Liver (tissue), 9 donors: ENCODE measurements around the gene CDH16. TPM values are rescaled to one million over a fixed set of nuclear protein-coding genes. Genes with fewer than 3 reads are reported as not detected.

ENCODE experiments used
- DNase-seq: peaks from one replicate; pipeline ENCODE4 v3.0.0-alpha.2; 2017; ENCODE audit warnings: low spot score
- H3K27ac ChIP-seq, 2 donors: one replicate each; pipeline ENCODE4 v1.7.0; 2013; ENCODE audit warnings: inconsistent platforms in 2 of 2, low read length in 2 of 2, control low read depth in 1 of 2, low read depth in 1 of 2, mild to moderate bottlenecking in 1 of 2
- H3K27me3 ChIP-seq, 4 donors: one replicate each; pipeline versions ENCODE4 v1.6.1 to v1.7.0; 2013; ENCODE audit warnings: low read length in 3 of 4, inconsistent platforms in 1 of 4, mild to moderate bottlenecking in 1 of 4, moderate library complexity in 1 of 4; ENCODE audit not compliant: control insufficient read depth in 4 of 4, insufficient read depth in 4 of 4
- H3K36me3 ChIP-seq, 4 donors: one replicate each; pipeline versions ENCODE4 v1.6.1 to v1.7.0; 2013; ENCODE audit warnings: low read length in 3 of 4, mild to moderate bottlenecking in 3 of 4, low read depth in 1 of 4, moderate library complexity in 1 of 4; ENCODE audit not compliant: control insufficient read depth in 4 of 4, insufficient read depth in 3 of 4
- H3K4me1 ChIP-seq, 4 donors: one replicate each; pipeline versions ENCODE4 v1.6.1 to v1.7.0; 2013; ENCODE audit warnings: low read length in 3 of 4, mild to moderate bottlenecking in 3 of 4, moderate library complexity in 1 of 4; ENCODE audit not compliant: control insufficient read depth in 4 of 4, insufficient read depth in 4 of 4
- H3K4me3 ChIP-seq, 3 donors: one replicate each; pipeline versions ENCODE4 v1.6.1 to v1.7.0; 2013; ENCODE audit warnings: low read length in 3 of 3, control low read depth in 1 of 3, low read depth in 1 of 3, mild to moderate bottlenecking in 1 of 3
- H3K9ac ChIP-seq, 2 donors: one replicate each; pipeline ENCODE4 v1.7.0; 2013; ENCODE audit warnings: low read length in 2 of 2, mild to moderate bottlenecking in 2 of 2, moderate library complexity in 2 of 2, control low read depth in 1 of 2, low read depth in 1 of 2
- H3K9me3 ChIP-seq, 4 donors: one replicate each; pipeline versions ENCODE4 v1.6.1 to v1.7.0; 2013; ENCODE audit warnings: low read length in 3 of 4; ENCODE audit not compliant: control insufficient read depth in 4 of 4
- FOXA1 ChIP-seq: IDR thresholded peaks from 2 replicates; pipeline ENCODE4 v1.6.1; 2016; ENCODE audit warnings: antibody characterized with exemption
- FOXA2 ChIP-seq: IDR thresholded peaks from 2 replicates; pipeline ENCODE4 v1.6.1; 2016; ENCODE audit warnings: antibody characterized with exemption
- HNF4A ChIP-seq, 2 donors: conservative IDR thresholded peaks; 2 replicates each; pipeline ENCODE4 v1.6.1; 2016; ENCODE audit warnings: antibody characterized with exemption in 2 of 2, mild to moderate bottlenecking in 2 of 2
- HNF4G ChIP-seq: IDR thresholded peaks from 2 replicates; pipeline ENCODE4 v1.6.1; 2016; ENCODE audit warnings: antibody characterized with exemption
- JUND ChIP-seq, 2 donors: IDR thresholded peaks; 2 replicates each; pipeline ENCODE4 v1.6.1; 2016; ENCODE audit warnings: antibody characterized with exemption in 2 of 2
- NR2F2 ChIP-seq: IDR thresholded peaks from 2 replicates; pipeline ENCODE4 v1.6.1; 2016; ENCODE audit warnings: antibody characterized with exemption
- RAD21 ChIP-seq, 2 donors: IDR thresholded peaks; 2 replicates each; pipeline ENCODE4 v1.6.1; 2016; ENCODE audit warnings: antibody characterized with exemption in 2 of 2, mild to moderate bottlenecking in 2 of 2
- RXRA ChIP-seq, 2 donors: IDR thresholded peaks; 2 replicates each; pipeline ENCODE4 v1.6.1; 2017 to 2018; ENCODE audit warnings: antibody characterized with exemption in 2 of 2, mild to moderate bottlenecking in 1 of 2
- TAF1 ChIP-seq: conservative IDR thresholded peaks from 2 replicates; pipeline ENCODE4 v1.6.1; 2016; ENCODE audit warnings: antibody characterized with exemption, mild to moderate bottlenecking
- YY1 ChIP-seq: IDR thresholded peaks from 2 replicates; pipeline ENCODE4 v1.6.1; 2016; ENCODE audit warnings: antibody characterized with exemption, mild to moderate bottlenecking
- WGBS: extraction: QIAGEN DNeasy Blood & Tissue Kit; methylation state at CpG from one replicate; pipeline ENCODE4 v1.1.7; 2013; 5-methylcytosine and 5-hydroxymethylcytosine counted together
- polyA plus RNA-seq, 2 donors: library from polyadenylated mRNA; stranded (reverse) in 1 of 2; unstranded in 1 of 2; fragments of 200-250 nt in 1 of 2; fragments of >200 nt in 1 of 2; fragmentation: Nextera tagmentation in 1 of 2; extraction: Ambion mirVana in 1 of 2; gene quantifications; one replicate each; pipeline versions ENCODE4 v1.2.1 to v1.2.3, GENCODE V29; 2013 to 2015
- total RNA-seq, 2 donors: library from RNA; depleted of rRNA; stranded (reverse); fragments of >200 nt; gene quantifications; one replicate each; pipeline ENCODE4 v1.2.3, GENCODE V29; 2014
- TF ChIP-seq, protein P1 (sequence below): IDR thresholded peaks from 2 replicates; pipeline ENCODE4 v1.6.1; 2016; ENCODE audit warnings: antibody characterized with exemption
- TF ChIP-seq, protein P2 (sequence below): IDR thresholded peaks from 2 replicates; pipeline ENCODE4 v1.6.1; 2016; ENCODE audit warnings: antibody characterized with exemption
- TF ChIP-seq, protein P3 (sequence below): IDR thresholded peaks from 2 replicates; pipeline ENCODE4 v1.6.1; 2016; ENCODE audit warnings: antibody characterized with exemption
- TF ChIP-seq, protein P4 (sequence below): fragments of 150-350 bp; IDR thresholded peaks from 2 replicates; pipeline ENCODE4 v1.5.1; 2017; ENCODE audit warnings: improper control_type of control experiment, low read depth, low read length; ENCODE audit not compliant: missing input control
- donor health status: healthy.
- donor health status: healthy.
- donor health status: healthy.
- donor health status: healthy.
- donor health status: healthy.

CDH16 gene
- total and polyA plus RNA-seq, 4 donors = 0.56 TPM; not detected in 3

DNA sequence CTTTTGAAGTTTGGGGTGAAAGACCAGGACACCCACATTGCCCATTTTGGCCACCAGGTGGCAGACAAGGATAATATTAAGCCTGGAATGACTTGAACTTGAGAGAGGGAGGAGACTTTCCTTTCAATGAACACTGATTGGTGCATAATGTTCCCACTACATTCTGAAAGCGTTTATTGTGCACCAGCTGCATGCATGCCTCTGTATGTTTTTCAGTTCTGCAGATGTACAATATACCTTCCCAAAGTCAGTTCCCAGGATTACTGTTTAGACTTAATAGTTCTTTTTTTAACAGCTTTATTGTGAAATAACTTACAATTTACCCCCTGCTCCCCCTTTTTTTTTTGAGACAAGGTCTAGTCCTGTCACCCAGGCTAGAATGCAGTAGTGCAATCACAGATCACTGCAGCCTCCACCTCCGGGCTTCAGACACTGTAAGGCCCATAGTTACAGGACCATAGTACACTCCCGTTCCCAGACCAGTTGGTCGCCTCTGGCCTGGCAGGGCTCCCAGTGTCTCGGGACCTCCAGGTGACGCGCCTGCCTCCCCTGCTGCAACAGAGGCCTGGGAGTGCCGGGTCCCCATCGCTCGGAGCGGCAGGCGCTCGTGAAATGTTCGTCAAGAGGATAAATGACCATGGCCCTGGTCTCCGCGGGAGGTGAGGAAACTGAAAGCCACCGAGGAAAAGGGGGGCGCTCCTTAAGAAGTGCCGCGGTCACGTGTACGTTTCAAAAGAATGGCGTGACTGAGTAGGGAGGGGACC lies 28.8 kb upstream of the CDH16 start (continued):
- TF ChIP-seq HNF4A (conservative IDR thresholded peaks at IDR 0.05) = peak; percentile 13 to 60

DNA sequence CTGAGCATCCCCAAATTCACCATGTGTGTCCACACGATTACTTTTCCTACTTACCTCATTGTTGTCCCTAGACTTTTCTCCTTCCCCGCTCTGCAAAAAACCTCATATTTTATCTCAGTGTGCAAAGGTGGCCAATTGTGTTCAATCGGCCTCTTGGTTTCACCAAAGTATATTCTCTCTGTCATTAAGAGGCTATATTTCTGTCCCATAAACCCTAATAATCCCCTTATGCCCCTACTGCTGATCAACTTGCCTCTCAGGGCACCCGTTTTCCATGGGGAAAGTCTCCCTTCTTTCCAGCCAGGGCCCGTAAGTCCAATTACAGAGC lies 28.3 kb upstream of the CDH16 start:
- Histone ChIP-seq H3K4me1 (peaks cover 10 to 32% (median 25%) of the 10 kb centered on the region in 4 donors), H3K36me3 (peaks cover 11 to 20% (median 16%) of the 10 kb centered on the region in 4 donors), H3K4me3 (no peak overlapping the region), H3K9me3 (no peaks in the 10 kb centered on the region), H3K9ac (no peak overlapping the region), H3K27me3 (no peaks in the 10 kb centered on the region), H3K27ac (no peak overlapping the region)
- TF ChIP-seq TAF1 = no peak
- TF ChIP-seq FOXA2 = no peak
- no peak for TF ChIP-seq HNF4A (conservative IDR thresholded peaks at IDR 0.05)
- TF ChIP-seq, protein P1, sequence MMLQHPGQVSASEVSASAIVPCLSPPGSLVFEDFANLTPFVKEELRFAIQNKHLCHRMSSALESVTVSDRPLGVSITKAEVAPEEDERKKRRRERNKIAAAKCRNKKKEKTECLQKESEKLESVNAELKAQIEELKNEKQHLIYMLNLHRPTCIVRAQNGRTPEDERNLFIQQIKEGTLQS = no peak
- TF ChIP-seq NR2F2 = no peak
- TF ChIP-seq, protein P2, sequence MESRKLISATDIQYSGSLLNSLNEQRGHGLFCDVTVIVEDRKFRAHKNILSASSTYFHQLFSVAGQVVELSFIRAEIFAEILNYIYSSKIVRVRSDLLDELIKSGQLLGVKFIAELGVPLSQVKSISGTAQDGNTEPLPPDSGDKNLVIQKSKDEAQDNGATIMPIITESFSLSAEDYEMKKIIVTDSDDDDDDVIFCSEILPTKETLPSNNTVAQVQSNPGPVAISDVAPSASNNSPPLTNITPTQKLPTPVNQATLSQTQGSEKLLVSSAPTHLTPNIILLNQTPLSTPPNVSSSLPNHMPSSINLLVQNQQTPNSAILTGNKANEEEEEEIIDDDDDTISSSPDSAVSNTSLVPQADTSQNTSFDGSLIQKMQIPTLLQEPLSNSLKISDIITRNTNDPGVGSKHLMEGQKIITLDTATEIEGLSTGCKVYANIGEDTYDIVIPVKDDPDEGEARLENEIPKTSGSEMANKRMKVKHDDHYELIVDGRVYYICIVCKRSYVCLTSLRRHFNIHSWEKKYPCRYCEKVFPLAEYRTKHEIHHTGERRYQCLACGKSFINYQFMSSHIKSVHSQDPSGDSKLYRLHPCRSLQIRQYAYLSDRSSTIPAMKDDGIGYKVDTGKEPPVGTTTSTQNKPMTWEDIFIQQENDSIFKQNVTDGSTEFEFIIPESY = no peak
- TF ChIP-seq YY1 = no peak
- no peak for TF ChIP-seq FOXA1
- no peak for TF ChIP-seq RAD21 (IDR thresholded peaks at IDR 0.05)
- no peak for TF ChIP-seq JUND (IDR thresholded peaks at IDR 0.05)
- no peak for TF ChIP-seq HNF4G
- TF ChIP-seq, protein P3, sequence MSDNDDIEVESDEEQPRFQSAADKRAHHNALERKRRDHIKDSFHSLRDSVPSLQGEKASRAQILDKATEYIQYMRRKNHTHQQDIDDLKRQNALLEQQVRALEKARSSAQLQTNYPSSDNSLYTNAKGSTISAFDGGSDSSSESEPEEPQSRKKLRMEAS = no peak
- TF ChIP-seq RXRA (IDR thresholded peaks at IDR 0.05) = no peak
- no peak for DNase-seq
- WGBS = 27% methylated on average over 5 of the region's 5 CpGs

DNA sequence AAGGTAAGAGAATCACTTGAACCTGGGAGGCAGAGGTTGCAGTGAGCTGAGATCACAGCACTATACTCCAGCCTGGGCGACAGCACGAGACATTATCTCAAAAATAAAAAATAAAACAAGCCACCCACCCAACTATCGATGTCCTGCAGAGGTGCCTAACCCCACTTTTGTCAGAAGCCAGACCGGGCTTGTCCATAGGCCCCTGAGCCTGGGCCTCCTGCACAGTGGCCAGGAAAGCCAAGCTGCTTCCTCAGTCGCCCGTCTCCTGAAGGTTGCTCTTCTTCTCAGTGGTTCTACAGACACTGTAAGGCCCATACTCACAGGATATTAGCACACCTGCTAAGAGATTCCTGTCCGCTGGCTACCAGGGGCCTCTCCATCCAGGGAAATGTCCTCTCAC lies 27.9 kb upstream of the CDH16 start:
- no peak overlapping the region for H3K4me3 ChIP-seq
- H3K9ac ChIP-seq = no peak overlapping the region
- H3K27ac ChIP-seq = no peak overlapping the region
- WGBS = 73% methylated on average over 7 of the region's 7 CpGs
- no peak for TF ChIP-seq JUND (IDR thresholded peaks at IDR 0.05)
- no peak for TF ChIP-seq FOXA1
- TF ChIP-seq RAD21 (IDR thresholded peaks at IDR 0.05) = no peak
- no peak for TF ChIP-seq TAF1
- TF ChIP-seq, protein P3 = no peak
- TF ChIP-seq YY1 = no peak
- TF ChIP-seq NR2F2 = no peak
- TF ChIP-seq, protein P2 = no peak
- TF ChIP-seq HNF4G = no peak
- TF ChIP-seq, protein P4, sequence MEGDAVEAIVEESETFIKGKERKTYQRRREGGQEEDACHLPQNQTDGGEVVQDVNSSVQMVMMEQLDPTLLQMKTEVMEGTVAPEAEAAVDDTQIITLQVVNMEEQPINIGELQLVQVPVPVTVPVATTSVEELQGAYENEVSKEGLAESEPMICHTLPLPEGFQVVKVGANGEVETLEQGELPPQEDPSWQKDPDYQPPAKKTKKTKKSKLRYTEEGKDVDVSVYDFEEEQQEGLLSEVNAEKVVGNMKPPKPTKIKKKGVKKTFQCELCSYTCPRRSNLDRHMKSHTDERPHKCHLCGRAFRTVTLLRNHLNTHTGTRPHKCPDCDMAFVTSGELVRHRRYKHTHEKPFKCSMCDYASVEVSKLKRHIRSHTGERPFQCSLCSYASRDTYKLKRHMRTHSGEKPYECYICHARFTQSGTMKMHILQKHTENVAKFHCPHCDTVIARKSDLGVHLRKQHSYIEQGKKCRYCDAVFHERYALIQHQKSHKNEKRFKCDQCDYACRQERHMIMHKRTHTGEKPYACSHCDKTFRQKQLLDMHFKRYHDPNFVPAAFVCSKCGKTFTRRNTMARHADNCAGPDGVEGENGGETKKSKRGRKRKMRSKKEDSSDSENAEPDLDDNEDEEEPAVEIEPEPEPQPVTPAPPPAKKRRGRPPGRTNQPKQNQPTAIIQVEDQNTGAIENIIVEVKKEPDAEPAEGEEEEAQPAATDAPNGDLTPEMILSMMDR = no peak
- DNase-seq = no peak
- no peaks in the 10 kb centered on the region for H3K9me3 ChIP-seq
- H3K27me3 ChIP-seq = no peaks in the 10 kb centered on the region
- H3K4me1 ChIP-seq = peaks cover 10 to 32% (median 25%) of the 10 kb centered on the region in 4 donors
- H3K36me3 ChIP-seq = peaks cover 11 to 24% (median 20%) of the 10 kb centered on the region in 4 donors
